ENCODE results near the gene SHISAL2B. TPM values are rescaled to one million over a fixed set of nuclear protein-coding genes. Genes with fewer than 3 reads are reported as not detected.

The SHISAL2B gene
- total and polyA plus RNA-seq, 8 donors: not detected

- no peak overlapping the region for H3K4me3 ChIP-seq
- no peak overlapping the region for H3K27ac ChIP-seq
- WGBS, 5 donors: 90 to 98% (median 96%) methylated on average over 1 of the region's 1 CpG
- TF ChIP-seq CTCF (IDR thresholded peaks at IDR 0.05) (no peak), POLR2AphosphoS5 (IDR thresholded peaks at IDR 0.05) (no peak), POLR2A (IDR thresholded peaks at IDR 0.05) (no peak), EP300 (IDR thresholded peaks at IDR 0.05) (no peak)
- H3K27me3 ChIP-seq: no peaks in the 10 kb centered on the region
- DNase-seq: no peak
- H3K36me3 ChIP-seq: peaks cover 0 to 28% (median 18%) of the 10 kb centered on the region in 4 donors
- intact Hi-C loops (cut with DNase I; ENCODE audit: low total_unique reads): no loop called here
- peaks cover 0 to 7% (median 0%) of the 10 kb centered on the region in 4 donors for H3K4me1 ChIP-seq
- no peaks in the 10 kb centered on the region for H3K9me3 ChIP-seq
Observed at GRCh38 chr5:64744914-64745313, 54.6 kb downstream of the SHISAL2B start.

GRCh38 chr5:64746446-64746845 is 56.1 kb downstream of the SHISAL2B start:
- no peak overlapping the region for H3K27ac ChIP-seq
- H3K9me3 ChIP-seq: no peaks in the 10 kb centered on the region
- TF ChIP-seq POLR2AphosphoS5 (IDR thresholded peaks at IDR 0.05): no peak
- no peak for TF ChIP-seq CTCF (IDR thresholded peaks at IDR 0.05)
- no peaks in the 10 kb centered on the region for H3K27me3 ChIP-seq
- intact Hi-C loops (cut with DNase I; ENCODE audit: low total_unique reads): no loop called here
- H3K4me3 ChIP-seq: no peak overlapping the region
- no peak for DNase-seq
- WGBS, 5 donors: 87 to 93% (median 89%) methylated on average over 1 of the region's 1 CpG
- peaks cover 0 to 18% (median 9%) of the 10 kb centered on the region in 4 donors for H3K36me3 ChIP-seq
- H3K4me1 ChIP-seq: peaks cover 0 to 7% (median 0%) of the 10 kb centered on the region in 4 donors

GRCh38 chr5:64749385-64749784 is 59.1 kb downstream of the SHISAL2B start:
- WGBS, 5 donors: 80 to 94% (median 92%) methylated on average over 4 of the region's 4 CpGs
- no peaks in the 10 kb centered on the region for H3K9me3 ChIP-seq
- DNase-seq: no peak
- peaks cover 0 to 24% (median 15%) of the 10 kb centered on the region in 4 donors for H3K36me3 ChIP-seq
- H3K4me3 ChIP-seq: no peak overlapping the region
- H3K27ac ChIP-seq: no peak overlapping the region
- peaks cover 0 to 10% (median 2%) of the 10 kb centered on the region in 4 donors for H3K4me1 ChIP-seq
- H3K27me3 ChIP-seq: no peaks in the 10 kb centered on the region
- no peak for TF ChIP-seq CTCF (IDR thresholded peaks at IDR 0.05)
- no peak for TF ChIP-seq EP300 (IDR thresholded peaks at IDR 0.05)
- TF ChIP-seq POLR2AphosphoS5 (IDR thresholded peaks at IDR 0.05): no peak
- TF ChIP-seq POLR2A (IDR thresholded peaks at IDR 0.05): no peak
- intact Hi-C loops (cut with DNase I; ENCODE audit: low total_unique reads): no loop called here

- no peak overlapping the region for H3K27ac ChIP-seq
- WGBS, 5 donors: 96 to 99% (median 97%) methylated on average over 2 of the region's 2 CpGs
- no peaks in the 10 kb centered on the region for H3K27me3 ChIP-seq
- no peak overlapping the region for H3K4me3 ChIP-seq
- peaks cover 0 to 17% (median 2%) of the 10 kb centered on the region in 4 donors for H3K4me1 ChIP-seq
- DNase-seq: no peak
- H3K36me3 ChIP-seq: peaks cover 0 to 20% (median 11%) of the 10 kb centered on the region in 4 donors
- no peaks in the 10 kb centered on the region for H3K9me3 ChIP-seq
- intact Hi-C loops (cut with DNase I; ENCODE audit: low total_unique reads): no loop called here
- TF ChIP-seq CTCF (IDR thresholded peaks at IDR 0.05) (no peak), POLR2AphosphoS5 (IDR thresholded peaks at IDR 0.05) (no peak), EP300 (IDR thresholded peaks at IDR 0.05) (no peak)
Observed at GRCh38 chr5:64754066-64754465, 63.8 kb downstream of the SHISAL2B start.

All from stomach (tissue), 9 donors.